GM23248 (cell line): ENCODE measurements around the gene KRT13.

ENCODE experiments used
- EZH2 ChIP-seq: fragments of 200-600 bp; sonication (generic); IDR thresholded peaks from 2 replicates; pipeline ENCODE4 v1.6.1; 2018; ENCODE audit warnings: antibody characterized with exemption, mild to moderate bottlenecking; ENCODE audit not compliant: insufficient read depth, poor library complexity, severe bottlenecking
- EZH2phosphoT487 ChIP-seq: fragments of 200-600 bp; sonication (generic); IDR thresholded peaks from 2 replicates; pipeline ENCODE4 v1.6.1; 2018; ENCODE audit warnings: antibody characterized with exemption, moderate library complexity, mild to moderate bottlenecking, low read depth; ENCODE audit not compliant: insufficient read depth

DNA sequence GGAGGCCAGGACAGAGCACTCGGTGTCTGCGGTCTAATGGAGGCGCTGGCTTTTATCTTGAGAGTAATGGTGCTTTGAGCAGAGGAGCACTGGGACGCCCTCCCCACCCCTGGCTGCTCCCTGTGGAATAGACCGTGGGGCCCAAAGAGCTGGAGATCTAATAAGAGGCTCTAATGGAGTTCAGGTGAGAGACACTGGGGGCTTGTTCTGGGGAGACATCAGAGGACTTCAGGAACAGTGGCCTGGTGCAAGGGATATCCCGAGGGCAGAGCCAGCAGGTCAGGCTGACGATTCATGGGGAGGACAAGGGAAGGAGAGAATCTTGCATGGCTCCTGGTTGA lies 32.2 kb upstream of the KRT13 start:
- TF ChIP-seq EZH2, result no peak
- no peak for TF ChIP-seq EZH2phosphoT487
